Astrocyte of the cerebellum (primary cell): ENCODE results near the gene KCNJ1.
A peak's percentile ranks its signal among the peaks of the same experiment; 100 is the strongest.

Experiments used
- DNase-seq: peaks from one replicate; pipeline ENCODE4 v3.0.0-alpha.2; 2011; ENCODE audit warnings: low read depth
- H3K4me3 ChIP-seq: 2 replicates; pipeline ENCODE4 v1.5.1; 2011; ENCODE audit warnings: mild to moderate bottlenecking, low read depth, low read length, moderate library complexity
- CTCF ChIP-seq: IDR thresholded peaks from 2 replicates; pipeline ENCODE4 v1.5.1; 2012; ENCODE audit warnings: low read length, low read depth, moderate library complexity, mild to moderate bottlenecking; ENCODE audit errors: missing control alignments
- in situ Hi-C: cut with HindIII; loops from 2 replicates; pipeline ENCODE4 v1.10.0; 2017; ENCODE audit warnings: low sequenced_read_pairs

The KCNJ1 gene

GRCh38 chr11:128831174-128832120, 35.6 kb downstream of the KCNJ1 start:
- in situ Hi-C loops: loop anchor here (10.0 to 25.0 kb wide), 3 partner anchors 187 to 677 kb away; no protein-coding TSS in a partner anchor
- DNase-seq: peak; percentile 69
- peak; percentile 78 for TF ChIP-seq CTCF
- H3K4me3 ChIP-seq: no peak overlapping the region

GRCh38 chr11:128830290-128831173, 36.6 kb downstream of the KCNJ1 start:
- in situ Hi-C loops: loop anchor here (10.0 to 25.0 kb wide), 3 partner anchors 186 to 676 kb away; no protein-coding TSS in a partner anchor
- no peak for TF ChIP-seq CTCF
- DNase-seq: no peak
- H3K4me3 ChIP-seq: no peak overlapping the region

- H3K4me3 ChIP-seq: no peak overlapping the region
- no peak for TF ChIP-seq CTCF
- in situ Hi-C loops: loop anchor here (25.0 kb wide), 1 partner anchor 541 kb away; no protein-coding TSS in a partner anchor
- DNase-seq: no peak
These were observed 38.7 kb downstream of the KCNJ1 start for GRCh38 chr11:128828350-128828749.

DNA sequence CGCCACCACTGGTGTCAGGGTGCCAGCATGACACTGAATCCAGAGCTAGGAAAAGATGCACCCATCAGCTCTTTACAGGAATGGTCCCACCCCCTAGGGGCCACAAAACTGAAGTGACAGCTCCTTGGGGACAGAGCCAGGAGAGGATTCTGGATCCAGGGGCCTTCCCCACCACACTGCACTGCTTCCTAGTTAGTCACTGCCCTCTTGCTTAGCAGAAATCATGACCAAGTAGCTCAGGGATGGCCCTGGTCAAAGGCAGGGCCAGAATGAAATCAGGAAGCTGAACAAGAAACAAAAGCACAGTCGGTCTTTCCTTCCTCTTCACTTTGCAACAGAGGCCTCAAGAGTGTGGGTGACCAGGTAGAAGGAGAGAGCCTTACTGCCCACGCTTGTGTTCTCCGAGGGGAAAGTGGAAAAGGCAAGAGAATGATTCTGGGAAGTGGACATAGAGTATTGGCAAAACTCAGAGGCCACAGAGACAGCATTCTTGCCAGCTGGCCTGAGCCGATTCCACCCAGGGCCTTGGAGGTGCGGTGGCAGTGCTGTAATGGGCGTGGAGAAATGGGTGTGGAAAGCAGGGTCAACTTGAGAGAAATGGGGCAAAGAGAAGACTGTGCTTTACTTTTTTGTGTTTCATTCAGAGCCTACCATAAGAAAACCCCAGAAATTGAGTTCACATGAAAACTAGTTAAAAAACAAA, 39.8 kb downstream of the KCNJ1 start:
- H3K4me3 ChIP-seq: no peak overlapping the region
- no peak for DNase-seq
- in situ Hi-C loops: loop anchor here (25.0 kb wide), 1 partner anchor 540 kb away; no protein-coding TSS in a partner anchor
- TF ChIP-seq CTCF: no peak

- TF ChIP-seq CTCF: no peak
- no peak for DNase-seq
- no peak overlapping the region for H3K4me3 ChIP-seq
- in situ Hi-C loops: loop anchor here (25.0 kb wide), 1 partner anchor 538 kb away; no protein-coding TSS in a partner anchor
These were observed 41.9 kb downstream of the KCNJ1 start for GRCh38 chr11:128825050-128825784.
